OCI-LY7 (cell line): Measurements from ENCODE around the gene THOC1.

Source experiments
- CTCF ChIP-seq: fragments of 200-600 bp; sonication (generic); conservative IDR thresholded peaks from 2 replicates; pipeline ENCODE4 v1.5.1; 2014; ENCODE audit warnings: mild to moderate bottlenecking, antibody characterized with exemption, low read length, moderate library complexity, mixed read lengths
- EZH2phosphoT487 ChIP-seq: fragments of 200-600 bp; sonication (generic); IDR thresholded peaks from 2 replicates; pipeline ENCODE4 v1.6.1; 2018; ENCODE audit warnings: low read depth, borderline replicate concordance, mild to moderate bottlenecking, mixed run types, antibody characterized with exemption, low read length, moderate library complexity, mixed read lengths

GRCh38 chr18:269480-270095, 1.7 kb upstream of the THOC1 start:
- TF ChIP-seq CTCF: no peak
- no peak for TF ChIP-seq EZH2phosphoT487
